GM21526 (cell line): ENCODE measurements around the gene PLAC8.
"Not testable (repeated sequence)": the region's sequence is repeated elsewhere in the genome, so short reads cannot be mapped to it uniquely, and the experiment has no call there.

Experiments used
- ATAC-seq: cut with Tn5 transposase; IDR thresholded peaks from one replicate; pipeline ENCODE4 v1.9.1; 2021; ENCODE audit warnings: moderate library complexity; ENCODE audit not compliant: unreplicated experiment, low FRiP score

PLAC8 gene

GRCh38 chr4:83112678-83113428 lies 1.7 kb downstream of the PLAC8 start:
- no peak for ATAC-seq

GRCh38 chr4:83112231-83112630 lies 2.3 kb downstream of the PLAC8 start:
- ATAC-seq: peak; percentile 42

- not testable (repeated sequence) for ATAC-seq
These were observed 2.8 kb downstream of the PLAC8 start for GRCh38 chr4:83111751-83112141.

GRCh38 chr4:83110970-83111750 lies 3.4 kb downstream of the PLAC8 start:
- no peak for ATAC-seq

- peak; percentile 71 for ATAC-seq
These were observed 4.1 kb downstream of the PLAC8 start for GRCh38 chr4:83110223-83110945.

- ATAC-seq: peak; percentile 11
These were observed 4.9 kb downstream of the PLAC8 start for GRCh38 chr4:83109480-83110222.

GRCh38 chr4:83108101-83108861 lies 6.2 kb downstream of the PLAC8 start:
- no peak for ATAC-seq

GRCh38 chr4:83107631-83108030 lies 6.9 kb downstream of the PLAC8 start:
- no peak for ATAC-seq

GRCh38 chr4:83104991-83105390 lies 9.5 kb downstream of the PLAC8 start:
- no peak for ATAC-seq

GRCh38 chr4:83096397-83096796 lies 18.1 kb downstream of the PLAC8 start:
- ATAC-seq: no peak

GRCh38 chr4:83093060-83093640 lies 21.4 kb downstream of the PLAC8 start:
- no peak for ATAC-seq

- ATAC-seq: no peak
These were observed 24.9 kb downstream of the PLAC8 start for GRCh38 chr4:83089410-83090157.

GRCh38 chr4:83084956-83085355 lies 29.6 kb downstream of the PLAC8 start:
- not testable (repeated sequence) for ATAC-seq

- ATAC-seq: no peak
These were observed 30.5 kb downstream of the PLAC8 start for GRCh38 chr4:83083925-83084475.

GRCh38 chr4:83082777-83083176 lies 31.8 kb downstream of the PLAC8 start:
- ATAC-seq: no peak

- ATAC-seq: no peak
These were observed 34.0 kb downstream of the PLAC8 start for GRCh38 chr4:83080561-83080960.

GRCh38 chr4:83075311-83076095 lies 39.0 kb downstream of the PLAC8 start:
- ATAC-seq: no peak

- ATAC-seq: not testable (repeated sequence)
These were observed 39.7 kb downstream of the PLAC8 start for GRCh38 chr4:83074783-83075182.
